HG03354 (cell line): ENCODE measurements around the gene NFX1.
"Not testable (repeated sequence)": the region's sequence is repeated elsewhere in the genome, so short reads cannot be mapped to it uniquely, and the experiment has no call there.

Experiments used
- ATAC-seq: cut with Tn5 transposase; IDR thresholded peaks from one replicate; pipeline ENCODE4 v1.9.1; 2021; ENCODE audit warnings: mild to moderate bottlenecking; ENCODE audit not compliant: unreplicated experiment, poor library complexity, severe bottlenecking

NFX1 gene

DNA sequence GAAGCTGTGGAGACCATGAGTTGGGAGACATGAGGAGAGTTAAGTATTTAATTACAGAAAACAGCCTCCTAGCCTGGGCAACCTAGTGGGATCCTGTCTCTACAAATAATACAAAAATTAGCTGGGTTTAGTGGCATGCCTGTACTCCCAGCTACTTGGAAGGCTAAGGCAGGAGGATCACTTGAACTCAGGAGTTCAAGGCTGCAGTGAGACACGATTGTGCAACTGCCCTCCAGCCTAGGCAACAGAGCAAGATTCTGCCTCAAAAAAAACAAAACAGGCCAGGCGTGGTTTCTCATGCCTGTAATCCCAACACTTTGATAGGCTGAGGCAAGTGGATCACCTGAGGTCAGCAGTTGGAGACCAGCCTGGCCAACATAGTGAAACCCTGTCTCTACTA is 59.4 kb downstream of the NFX1 start:
- ATAC-seq: no peak

DNA sequence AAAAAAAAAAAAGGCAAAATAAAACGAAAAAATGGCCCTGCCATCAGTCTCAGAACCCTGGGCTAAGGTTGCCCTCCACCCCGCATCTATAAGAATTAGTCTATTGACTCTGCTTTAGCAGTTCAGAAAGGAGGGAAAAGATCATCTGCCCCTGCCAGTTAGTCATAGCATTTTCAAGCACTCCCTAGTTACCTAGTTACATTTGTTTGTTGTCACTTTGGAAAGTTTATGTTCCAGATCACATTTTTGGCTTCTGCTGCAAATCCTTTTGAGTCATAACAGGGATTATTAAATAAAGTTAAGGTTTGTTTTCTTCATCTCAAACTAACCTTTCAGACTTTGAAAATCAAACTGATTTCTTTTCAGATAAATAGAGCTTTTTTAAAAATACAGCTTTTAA is 60.0 kb downstream of the NFX1 start:
- no peak for ATAC-seq

DNA sequence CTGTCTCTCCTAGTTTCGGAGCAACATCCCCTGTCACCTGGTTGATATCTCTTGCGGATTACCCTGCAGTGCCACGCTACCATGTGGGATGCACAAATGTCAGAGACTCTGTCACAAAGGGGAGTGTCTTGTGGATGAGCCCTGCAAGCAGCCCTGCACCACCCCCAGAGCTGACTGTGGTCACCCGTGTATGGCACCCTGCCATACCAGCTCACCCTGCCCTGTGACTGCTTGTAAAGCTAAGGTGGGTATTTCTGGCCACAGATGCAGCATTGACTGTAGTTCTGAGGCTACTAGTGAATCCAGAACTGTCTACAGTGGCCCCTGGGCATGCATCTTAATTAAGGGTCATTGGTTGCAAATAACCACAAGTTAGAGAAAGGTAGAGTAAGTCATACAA is 61.2 kb downstream of the NFX1 start:
- ATAC-seq: no peak

DNA sequence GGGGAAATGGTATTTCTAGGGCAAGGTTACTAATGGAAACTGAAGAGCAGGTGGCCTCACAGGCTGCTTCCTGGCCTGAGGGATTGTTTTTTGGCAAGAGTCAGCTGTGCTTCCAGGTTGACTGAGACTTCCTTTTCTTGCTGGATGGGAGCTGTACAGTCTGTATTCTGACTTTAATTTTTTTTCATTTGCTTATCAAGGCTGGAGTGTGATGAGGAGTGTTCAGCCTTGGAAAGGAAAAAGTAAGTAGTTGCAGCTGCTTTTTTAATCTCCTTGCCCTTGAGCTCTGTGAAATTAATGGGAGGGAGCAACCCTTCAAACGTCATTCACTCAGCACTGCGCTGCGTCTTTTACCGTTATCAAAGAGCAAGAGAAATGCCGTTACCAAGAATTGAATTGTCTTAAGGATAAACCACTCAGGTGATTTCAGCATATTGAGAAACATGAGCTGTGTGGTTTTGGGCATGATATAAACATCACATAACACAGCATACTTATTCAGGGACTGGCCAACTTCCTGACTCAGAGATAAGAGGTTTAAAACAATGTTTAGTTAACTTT is 64.4 kb downstream of the NFX1 start:
- ATAC-seq: no peak

DNA sequence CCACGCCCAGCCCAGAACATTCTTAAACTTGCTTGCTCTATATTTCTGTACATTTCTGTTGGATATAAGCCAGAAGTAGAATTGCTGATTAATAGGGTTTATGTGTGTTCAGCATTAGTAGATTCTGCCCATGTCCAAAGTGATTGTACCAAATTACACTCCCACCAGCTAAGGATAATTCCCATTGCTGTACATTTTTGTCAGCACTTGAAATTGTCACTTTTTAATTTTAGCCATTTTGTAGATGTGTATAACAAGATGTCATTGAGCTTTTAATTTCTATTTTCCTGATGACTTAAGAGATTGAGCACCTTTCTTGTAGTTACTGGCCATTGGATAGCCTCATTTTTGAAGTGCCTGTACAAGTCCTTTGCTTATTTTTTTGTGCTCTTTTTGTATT is 65.6 kb downstream of the NFX1 start:
- no peak for ATAC-seq

DNA sequence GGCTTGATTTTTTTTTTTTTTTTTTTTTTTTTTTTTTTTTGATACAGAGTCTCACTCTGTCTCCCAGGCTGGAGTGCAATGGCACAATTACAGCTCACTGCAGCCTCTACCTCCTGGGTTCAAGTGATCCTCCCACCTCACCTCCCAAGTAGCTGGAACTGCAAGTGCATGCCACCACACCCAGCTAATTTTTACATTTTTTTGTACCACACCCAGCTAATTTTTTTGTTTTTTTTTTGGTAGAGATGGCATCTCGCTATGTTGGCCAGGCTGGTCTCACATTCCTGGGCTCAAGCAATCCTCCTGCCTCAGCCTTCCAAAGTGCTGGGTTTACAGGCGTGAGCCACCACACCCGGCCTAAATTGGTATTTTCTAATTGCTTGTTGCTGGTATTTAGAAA is 68.3 kb downstream of the NFX1 start:
- not testable (repeated sequence) for ATAC-seq

DNA sequence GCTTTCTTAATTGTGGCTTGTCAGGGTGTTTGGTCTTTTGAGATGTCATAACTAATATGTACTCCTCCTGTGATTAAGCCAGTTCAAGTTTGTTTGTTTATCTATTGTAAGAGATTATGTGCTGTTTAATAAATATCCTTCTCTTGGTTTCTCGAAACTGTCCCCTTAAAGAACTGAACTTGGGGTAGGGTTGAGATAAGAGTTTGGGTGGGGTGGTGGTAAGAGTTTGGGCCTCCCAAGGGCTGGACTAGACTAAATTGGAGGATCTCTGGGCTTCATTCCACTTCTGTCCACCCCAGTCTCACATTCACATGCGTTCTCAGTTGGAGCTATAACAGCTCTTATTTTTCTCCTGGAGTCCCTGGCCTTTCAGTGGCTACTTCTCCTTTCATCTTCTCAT is 73.8 kb downstream of the NFX1 start:
- no peak for ATAC-seq

DNA sequence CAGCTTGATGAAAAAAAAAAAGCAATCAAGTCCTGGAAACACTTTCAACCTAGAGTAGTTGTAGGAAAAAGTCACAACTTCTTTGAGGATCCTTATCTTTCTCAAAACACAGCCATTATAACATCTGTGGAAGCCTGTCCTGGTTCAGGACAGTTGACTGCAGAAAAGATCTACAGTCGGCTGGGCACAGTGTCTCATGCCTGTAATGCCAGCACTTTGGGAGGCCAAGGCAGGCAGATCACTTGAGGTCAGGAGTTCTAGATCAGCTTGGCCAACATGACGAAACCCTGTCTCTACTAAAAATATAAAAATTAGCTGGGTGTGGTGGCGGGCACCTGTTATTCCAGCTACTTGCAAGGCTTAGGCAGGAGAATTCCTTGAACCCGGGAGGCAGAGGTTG is 74.5 kb downstream of the NFX1 start:
- ATAC-seq: not testable (repeated sequence)

DNA sequence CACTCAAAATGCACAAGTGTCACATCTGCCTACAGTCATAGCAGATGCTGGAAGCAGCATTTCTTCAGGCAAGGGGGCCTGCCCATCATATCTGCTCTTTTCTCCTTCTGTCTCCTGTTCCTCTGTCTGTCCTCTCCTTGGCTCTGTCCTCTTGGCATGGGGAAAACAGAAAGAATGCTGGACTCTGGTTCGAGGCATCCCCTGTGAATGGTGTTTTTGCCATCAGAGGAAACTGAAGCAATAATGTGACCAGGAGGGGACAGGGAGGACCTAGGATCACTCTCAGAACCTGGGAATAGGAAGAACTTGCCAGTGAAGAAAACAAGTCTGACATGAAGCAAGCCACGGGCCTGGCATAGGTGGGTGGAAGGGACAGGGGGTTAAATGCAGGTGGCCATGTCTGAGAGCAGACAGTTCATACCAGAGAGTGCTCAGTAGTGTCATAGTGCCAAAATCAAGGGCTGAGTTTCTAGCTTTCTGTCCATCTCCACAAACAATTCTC is 76.7 kb downstream of the NFX1 start:
- no peak for ATAC-seq

DNA sequence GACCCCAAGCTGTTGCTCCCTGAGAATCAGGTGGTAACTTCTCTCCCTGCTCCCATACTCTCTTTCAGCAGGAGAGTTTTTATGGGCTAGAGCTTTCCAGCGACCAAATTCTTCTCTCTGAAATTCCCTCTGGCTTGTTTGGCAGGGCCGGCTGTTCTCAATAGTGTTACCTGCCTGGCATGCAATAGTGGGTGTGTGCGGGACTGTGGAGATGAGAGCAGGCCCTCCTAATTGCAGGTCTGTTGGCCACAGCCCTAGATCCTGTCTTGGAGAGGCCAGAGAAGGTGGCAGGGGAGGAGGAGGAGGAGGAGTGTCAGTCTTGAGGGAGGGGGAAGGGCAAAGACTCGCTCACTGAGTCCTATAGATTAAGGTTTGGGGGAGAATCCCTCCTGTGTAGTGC is 82.6 kb downstream of the NFX1 start:
- no peak for ATAC-seq

DNA sequence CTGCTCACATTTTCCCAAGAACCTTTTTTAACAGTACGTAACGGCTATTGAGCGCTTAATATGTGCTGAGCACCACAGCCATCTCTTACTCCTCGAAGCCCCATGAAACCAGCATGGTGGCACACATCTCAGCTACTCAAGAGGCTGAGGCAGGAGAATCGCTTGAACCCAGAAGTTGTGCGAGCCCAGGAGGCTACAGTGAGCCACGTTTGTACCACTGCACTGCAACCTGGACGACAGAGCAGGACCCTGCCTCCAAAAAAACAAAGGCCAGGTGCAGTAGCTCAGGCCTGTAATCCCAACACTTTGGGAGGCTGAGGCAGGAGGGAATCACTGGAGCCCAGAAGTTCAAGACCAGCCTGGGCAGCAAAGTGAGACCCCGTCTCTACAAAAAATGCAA is 83.9 kb downstream of the NFX1 start:
- ATAC-seq: no peak

DNA sequence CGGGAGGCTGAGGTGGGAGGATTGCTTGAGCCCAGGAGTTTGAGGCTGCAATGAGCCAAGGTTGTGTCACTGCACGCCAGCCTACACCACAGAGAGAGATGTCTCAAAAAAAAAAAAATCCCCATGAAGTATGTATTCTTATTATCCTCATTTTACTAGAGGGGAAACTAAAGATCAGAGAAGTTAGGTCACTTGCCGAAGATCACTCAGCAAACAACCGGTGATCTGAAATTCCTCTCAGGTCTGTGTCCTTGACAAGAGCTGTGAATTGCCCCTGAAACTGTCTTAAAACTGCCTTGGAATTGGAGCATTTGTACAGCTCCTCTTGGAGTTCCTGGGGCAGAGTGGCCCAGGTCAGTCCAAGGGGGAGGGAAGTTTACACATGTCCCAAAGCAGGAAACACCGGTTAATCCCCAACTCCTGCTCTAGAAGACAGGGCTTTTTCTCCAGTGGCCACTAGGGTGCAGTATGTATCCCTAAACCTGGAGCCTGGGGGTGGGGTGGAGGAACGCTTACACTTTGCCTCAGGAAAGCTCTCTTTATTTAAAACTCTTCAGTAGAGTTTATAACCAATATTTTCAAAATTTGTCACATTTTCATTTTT is 84.4 kb downstream of the NFX1 start:
- ATAC-seq: peak; percentile 80

DNA sequence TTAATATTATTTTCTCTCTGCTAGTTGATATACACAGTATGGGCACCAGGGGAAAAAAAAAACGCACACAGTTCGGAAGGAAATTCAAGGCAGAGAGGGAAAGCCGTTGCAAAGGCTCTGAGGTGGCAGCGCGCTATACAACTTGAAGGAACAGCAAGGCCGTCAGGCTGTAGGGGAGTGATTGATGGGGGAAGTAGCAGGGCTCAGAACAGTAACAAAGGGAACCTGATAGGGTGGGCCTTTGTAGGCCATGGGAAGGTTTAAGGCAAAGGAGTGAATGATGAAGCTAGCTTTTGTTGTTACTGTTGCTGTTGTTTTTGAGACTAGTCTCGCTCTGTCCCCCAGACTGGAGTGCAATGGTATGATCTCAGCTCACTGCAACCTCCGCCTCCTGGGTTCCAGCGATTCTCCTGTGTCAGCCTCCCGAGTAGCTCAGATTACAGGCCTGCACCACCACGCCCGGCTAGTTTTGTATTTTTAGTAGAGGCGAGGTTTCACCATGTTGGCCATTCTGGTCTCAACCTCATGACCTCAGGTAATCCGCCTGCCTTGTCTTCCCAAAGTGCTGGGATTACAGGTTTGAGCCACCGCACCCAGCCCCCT is 85.0 kb downstream of the NFX1 start:
- ATAC-seq: no peak

DNA sequence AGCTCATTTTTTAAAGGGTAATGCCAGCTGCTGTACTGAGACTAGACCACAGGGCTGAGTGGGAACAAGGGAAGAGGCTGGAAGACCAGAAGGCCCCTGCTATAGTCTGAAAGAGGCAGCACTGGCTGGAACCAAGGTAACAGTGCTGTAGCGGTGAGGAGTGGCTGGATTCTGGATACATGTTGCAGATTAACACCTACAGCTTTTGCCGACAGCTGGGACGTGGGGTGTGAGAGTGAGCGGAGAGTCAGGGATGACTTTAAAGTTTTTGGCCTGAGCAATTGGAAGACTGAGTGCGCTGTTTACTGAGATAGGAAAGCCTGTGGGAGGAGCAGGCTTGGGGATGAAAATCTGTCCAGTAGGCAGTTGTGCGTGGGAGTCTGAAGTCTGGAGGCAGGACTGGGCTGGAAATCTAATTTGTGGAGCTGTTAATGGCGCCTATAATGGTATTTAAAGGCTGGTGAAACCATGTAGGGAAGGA is 85.6 kb downstream of the NFX1 start:
- no peak for ATAC-seq

DNA sequence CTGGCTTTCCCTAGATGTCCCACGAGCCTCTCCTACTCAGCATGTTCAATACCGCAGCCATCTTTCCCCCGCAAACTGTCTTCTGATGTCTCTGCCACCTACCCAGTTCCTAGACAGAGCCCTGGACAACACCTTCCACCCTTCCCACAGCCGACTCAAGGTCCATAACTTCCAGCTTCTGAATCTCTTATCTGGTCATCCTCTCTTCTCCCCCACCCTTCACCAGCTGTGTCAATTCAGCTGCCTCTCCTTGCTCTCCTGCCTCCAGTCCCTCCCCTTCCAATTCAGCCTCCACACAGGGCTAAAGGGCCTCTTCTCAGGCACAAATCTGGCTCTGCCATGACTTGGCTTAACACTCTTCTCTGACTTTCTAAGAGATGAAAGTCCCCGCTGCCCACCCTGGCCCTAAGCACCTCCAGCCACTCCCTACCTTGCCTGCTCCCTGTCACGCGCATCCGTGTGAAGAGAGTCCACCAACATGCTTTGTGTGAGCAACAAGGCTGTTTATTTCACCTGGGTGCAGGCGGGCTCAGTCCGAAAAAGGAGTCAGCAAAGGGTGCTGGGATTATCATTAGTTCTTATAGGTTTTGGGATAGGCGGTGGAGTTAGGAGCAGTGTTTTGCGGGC is 86.9 kb downstream of the NFX1 start:
- ATAC-seq: no peak

DNA sequence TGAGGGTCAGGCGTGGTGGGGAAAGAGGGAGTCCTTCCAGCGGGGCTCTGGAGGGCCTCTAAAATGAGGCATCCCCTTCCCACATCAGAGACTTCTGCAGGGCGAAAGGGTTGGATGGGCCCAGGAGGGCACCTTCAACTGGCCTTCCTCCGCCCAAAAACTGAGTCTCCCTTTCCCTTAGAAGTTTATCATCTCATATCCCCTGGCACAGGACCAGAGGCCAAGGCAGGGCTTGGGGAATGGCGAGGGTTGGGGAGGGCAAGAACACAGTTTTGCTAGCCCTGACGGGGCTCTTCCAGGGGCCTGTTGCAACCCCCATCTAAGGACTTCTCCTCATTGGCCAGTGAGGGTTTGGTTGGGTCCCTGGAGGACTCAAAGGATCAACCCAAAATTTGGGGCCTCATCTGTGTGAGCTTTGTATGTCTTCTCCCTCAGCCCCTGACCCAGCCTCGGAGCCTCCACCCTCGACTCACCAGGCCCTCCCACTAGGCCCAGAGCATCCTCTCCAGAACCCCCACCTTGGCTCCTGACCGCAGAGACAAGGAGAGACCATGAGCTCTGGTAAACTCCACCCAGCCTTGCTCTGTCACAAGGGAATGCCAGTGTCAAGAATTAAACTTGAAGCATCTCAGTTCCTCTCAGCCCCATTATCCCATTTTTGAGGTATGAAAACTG is 87.9 kb downstream of the NFX1 start:
- no peak for ATAC-seq

DNA sequence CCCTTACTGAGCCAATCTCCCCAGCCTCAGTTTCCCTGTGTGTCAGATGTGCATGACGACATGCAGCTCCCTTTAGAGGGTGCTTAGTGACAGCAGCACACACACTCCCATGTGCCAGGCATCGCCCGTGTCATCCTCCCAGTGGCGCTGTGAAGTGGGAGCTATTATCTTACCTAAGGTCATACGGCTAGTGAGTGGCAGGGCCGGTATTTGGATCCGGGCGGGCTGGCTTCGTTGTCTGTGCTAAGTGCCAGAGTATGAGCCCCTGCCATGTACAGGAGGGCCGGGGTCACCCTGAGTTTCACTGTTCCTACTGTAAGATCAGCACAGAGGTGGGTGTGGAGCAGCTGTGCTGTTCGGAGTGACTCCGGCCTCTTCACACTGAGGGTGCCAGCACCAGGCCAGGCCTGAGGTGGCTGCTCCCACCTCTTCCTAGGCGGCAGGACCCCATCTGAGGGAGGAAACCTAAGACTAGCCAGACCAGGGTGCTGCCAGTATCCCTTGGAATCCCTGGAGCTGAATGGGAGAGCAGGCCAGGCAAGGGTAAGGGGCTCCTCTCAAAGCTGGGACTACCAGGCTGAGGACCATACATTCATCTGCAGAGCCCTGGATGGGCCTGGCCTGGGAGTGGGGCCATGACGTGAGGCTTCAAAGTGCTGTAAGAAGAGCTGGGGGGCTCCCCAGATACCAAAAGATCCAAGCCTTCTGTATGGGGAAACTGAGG is 89.5 kb downstream of the NFX1 start:
- no peak for ATAC-seq

DNA sequence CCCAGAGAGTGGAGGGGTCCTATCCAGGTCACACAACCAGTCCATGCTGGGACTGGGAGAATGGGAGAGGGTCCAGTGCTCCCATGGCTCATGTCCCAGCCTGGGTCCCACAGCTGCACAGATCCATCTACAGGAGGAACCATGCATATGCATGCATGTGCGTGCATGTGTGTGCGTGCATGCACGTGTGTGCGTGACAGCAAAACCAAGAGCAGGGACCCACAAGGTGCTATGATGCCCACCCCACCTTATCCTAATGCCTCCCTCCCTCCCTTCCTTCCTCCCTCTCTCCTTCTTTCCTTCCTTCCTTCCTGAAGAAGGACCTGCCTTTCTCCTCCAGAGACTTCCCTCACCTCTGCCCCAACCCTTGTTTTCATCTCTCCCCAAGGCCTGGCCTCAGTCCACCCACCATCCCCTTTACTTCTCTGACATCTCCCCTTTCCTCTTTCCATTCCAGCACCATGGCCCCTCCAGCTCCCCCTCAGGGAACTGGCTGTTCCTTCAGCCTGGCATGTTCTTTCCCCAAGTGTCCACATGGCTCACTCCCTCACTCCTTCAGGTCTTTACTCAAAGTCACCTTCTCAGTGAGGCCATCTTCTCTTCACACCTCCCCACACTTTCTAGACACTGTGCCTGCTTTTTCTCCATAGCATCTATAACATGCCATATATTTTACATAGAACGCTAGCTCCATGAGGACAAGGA is 90.2 kb downstream of the NFX1 start:
- ATAC-seq: no peak

DNA sequence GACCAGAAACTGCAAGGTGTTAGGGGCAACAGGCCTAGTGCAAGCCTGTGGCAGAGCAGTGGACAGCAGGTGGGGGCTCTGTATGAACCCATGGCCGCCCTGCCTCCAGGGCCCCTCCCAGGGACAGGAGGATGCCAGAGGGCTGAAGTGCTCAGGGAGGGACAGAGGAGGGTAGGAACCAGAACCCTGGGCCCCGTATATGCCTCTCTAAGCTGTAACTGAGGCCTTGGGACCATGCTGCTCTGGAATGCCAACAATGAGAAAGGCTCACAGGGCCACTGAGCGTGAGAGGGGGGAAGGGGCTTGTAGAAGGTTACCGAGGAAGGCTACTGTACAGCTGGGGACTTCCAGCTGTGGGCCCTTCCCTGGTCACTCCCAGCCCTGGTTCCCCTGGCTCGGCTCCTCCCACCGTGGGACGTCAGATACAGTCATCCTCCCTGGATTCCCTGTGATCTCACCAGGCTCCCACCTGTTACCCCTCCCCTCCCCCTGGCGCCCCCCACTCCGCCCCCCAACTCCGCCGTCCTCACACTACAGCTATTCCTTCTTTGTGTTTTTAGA is 91.0 kb downstream of the NFX1 start:
- ATAC-seq: no peak
